Hematopoietic multipotent progenitor cell treated with erythropoietin and hydrocortisone succinate and interleukin-3 and kit ligand, for 15 days (in vitro differentiated cells): ENCODE data around the gene MAPT.

Experiments
- DNase-seq: peaks from one replicate; pipeline ENCODE4 v3.0.0-alpha.2; 2015; ENCODE audit warnings: low spot score

The MAPT gene

DNA sequence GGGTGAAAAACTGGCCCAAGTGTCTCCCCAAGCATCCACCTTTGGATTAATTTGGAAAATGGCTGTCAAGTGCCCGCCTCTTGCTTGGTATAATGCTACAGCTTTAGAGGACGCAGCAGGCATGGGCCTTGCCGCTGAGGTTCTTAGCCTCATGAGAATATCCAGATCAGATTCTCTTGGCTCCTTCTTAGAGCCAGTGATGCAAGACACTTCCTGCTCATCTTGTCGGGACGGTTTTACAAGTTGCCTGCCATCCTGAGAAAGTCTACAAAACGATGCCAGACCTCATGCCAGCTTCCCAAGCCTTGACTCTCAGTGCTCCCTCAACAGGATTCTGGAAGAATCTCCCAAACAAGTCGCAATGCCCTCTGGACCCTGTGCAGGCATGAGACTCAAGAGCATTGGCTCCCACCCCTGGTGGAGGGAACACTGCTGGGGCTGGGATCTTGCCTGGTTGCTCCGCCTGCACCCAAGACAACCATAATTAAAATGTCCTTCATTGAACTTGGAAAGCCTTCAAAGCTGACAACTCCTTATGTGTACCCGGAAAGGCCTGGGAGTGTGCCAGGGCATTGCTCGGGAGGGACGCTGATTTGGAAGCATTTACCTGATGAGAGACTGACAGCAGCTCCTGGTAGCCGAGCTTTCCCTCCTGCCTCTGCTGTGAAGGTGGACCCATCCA, 78.9 kb downstream of the MAPT start:
- DNase-seq = no peak

DNA sequence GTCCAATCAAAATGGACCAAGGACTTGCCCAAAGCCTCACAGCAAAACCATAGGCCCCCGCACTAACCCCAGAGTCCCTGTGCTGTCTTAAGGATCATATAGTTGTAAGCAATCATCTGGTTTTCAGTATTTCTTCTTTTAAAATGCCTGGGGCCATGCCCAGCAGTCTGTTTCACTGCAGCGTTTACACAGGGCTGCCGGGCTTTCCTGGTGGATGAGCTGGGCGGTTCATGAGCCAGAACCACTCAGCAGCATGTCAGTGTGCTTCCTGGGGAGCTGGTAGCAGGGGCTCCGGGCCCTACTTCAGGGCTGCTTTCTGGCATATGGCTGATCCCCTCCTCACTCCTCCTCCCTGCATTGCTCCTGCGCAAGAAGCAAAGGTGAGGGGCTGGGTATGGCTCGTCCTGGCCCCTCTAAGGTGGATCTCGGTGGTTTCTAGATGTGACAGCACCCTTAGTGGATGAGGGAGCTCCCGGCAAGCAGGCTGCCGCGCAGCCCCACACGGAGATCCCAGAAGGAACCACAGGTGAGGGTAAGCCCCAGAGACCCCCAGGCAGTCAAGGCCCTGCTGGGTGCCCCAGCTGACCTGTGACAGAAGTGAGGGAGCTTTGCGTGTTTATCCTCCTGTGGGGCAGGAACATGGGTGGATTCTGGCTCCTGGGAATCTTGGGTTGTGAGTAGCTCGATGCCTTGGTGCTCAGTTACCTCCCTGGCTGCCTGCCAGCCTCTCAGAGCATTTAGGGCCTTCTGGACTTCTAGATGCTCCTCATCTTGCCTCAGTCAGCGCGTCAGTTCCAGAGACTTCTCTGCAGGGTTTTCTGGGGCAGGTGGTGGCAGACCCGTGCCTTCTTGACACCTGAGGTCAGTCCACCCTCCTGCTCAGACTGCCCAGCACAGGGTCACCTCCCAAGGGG, 79.8 kb downstream of the MAPT start:
- DNase-seq = no peak

DNA sequence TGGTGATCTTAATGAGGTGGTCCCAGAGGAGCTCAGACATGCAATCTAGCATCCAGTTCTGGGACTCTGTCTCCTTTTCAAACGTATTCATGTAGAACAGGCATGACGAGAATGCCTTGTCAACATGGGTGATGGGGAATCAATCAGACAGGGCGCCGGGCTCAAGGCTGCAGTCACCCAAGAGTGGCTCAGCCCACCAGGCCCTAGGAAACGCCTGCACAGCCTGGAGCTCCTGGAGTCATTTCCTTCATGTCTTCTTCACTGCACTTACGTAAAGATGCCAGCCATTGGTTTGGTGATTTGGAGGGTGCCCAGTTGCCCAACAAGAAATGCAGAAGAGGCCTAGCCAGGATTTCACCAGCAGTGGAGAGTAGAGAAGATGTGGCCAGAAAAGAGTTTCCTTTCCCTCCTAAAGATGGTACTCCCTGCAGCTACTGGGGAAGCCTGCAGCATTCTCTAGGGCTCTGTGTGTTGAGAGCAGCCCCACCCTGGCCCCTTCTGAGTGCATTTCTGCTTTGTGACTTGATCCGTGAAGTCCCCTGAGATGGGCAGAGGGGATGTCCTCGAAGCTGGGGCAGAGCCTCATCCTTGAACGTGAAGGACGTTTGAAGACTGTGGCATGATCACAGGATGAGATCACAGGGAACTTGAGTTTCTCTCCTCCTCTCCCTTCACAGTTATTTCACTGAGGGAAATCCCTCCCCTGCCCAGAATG, 80.7 kb downstream of the MAPT start:
- DNase-seq = no peak

DNA sequence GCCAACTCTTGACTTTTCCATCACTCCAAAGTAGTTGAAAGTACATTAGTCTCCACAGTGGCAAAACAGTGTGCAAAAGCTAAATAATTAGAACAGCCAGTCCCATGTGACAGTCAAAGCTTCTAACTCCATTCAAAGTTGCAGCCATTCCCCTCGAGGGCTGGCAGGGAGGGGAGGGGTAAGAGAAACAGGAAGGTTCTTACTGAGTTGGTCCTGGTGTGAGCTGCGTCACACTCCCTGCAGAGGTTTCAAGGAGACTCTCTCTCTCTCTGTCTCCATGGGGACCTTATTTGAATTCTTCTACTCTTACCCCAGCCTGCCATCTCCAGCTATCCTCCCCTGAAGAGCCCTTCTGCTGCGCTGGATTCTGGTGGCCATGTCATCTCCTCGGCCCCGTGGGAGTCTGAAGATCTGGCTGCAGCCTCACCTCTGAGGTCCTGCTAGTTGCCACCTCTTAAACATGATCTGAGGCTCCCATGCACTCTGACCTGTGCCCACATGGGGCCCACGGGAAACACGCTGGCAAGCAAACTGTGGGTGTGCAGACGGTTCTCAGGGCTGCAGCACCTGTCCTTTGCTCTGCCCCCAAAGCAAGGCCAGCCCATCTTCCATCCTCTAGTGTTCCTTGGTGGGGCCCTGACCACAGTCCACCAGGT, 81.4 kb downstream of the MAPT start:
- no peak for DNase-seq

DNA sequence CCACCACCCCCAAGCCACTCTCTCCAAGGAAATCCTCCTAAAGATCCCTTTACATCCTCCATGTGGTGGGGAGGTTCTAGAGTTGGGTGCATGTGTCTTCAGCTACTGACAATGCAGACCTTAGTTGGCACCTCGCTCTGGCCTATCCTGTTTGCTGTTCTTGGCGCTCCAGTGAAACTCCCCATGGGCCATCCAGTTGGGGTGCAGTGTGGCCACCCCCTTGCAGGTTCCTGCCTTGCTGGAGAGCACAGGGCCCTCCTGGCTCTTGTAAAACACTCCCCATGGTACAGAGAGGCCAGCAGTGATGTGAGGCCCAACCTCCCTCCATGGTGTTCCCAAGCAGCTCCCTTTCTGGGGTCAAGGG, 82.0 kb downstream of the MAPT start:
- no peak for DNase-seq

DNA sequence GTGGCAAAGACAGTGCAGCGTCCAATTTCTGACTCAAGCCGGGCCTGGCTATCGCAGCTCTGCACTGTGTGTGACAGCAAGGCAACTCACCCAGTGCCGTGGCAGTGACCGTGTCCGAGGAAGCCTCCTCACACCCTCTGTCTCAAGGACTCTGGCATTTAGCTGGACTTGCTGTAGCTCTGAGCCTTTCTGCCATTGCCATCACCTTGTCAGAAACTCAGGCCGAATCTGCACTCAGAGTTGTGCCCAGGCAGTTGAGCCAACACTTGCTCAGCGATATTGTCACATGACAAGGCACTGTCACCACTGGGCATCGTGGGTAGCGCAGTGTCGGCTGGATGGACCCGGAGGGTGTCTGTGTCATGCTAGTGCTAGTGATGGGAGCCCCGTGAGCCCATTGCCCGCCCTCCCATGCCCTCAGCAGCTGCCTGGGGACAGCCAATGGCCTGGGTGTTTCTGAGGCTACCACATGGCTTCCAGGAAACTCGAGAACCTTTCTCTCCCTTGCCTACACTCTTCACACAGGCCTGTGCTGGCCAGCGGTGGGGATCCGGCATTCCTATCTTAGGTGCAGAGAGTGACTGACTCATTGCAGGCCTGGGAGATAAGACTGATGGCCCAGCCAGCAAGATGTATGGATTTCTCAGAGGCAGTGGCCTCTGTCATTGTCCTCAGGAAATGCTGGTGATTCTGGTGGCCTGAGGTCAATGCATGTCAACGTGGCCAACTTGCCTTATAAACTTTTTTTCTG, 82.6 kb downstream of the MAPT start:
- DNase-seq = no peak

DNA sequence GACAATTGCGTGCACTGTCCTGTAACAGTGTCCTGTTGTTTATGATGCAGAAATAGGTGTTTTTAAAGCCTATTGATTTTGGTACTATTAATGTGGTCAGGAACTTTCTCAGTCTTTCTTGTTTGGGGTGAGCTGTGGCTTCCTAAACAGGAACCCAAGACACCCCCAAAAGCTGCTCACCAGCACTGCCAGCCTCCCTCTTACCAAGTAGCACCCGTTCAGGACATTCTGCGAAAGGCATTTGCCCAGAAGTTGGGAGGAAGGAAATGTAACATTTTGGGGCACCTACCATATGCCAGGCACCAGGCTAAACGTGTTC, 83.1 kb downstream of the MAPT start:
- no peak for DNase-seq

DNA sequence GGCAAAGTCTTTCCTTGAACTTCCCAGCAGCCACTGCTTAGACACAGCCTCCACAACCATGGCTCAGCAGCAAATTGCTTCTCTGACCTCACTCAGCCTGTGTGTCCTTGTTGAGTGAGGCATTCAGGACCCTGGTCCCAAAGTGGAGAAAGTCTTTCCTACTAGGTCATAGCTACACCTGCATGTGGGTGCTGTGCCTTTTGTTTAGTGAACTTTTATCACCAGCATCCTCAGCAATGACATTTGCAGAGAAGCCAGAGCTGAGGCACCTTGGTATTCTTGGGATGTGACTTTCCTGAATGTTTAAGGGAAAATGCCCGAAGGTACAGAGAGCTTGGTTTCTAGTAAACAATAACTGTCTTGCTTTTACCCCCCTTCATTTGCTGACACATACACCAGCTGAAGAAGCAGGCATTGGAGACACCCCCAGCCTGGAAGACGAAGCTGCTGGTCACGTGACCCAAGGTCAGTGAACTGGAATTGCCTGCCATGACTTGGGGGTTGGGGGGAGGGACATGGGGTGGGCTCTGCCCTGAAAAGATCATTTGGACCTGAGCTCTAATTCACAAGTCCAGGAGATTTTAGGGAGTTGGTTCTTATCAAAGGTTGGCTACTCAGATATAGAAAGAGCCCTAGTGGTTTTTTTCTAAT, 83.7 kb downstream of the MAPT start:
- DNase-seq = no peak

DNA sequence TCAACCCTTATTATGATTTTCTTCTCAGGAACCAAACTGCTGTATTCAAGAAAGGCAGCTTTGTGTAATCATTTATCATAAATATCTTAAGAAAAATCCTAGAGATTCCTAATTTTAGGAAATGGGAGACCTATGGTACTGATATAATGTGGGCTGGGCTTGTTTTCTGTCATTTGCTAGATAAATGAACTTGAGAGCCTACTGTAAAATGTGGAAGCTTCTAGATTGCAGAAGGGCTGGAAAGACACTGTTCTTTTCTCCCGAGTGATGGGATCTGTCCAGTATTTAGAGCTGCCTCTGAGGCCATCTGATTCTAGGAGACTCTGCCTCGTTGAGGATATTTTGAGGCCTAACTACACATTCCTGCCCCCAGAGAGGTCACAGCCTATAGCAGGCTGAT, 84.8 kb downstream of the MAPT start:
- no peak for DNase-seq

DNA sequence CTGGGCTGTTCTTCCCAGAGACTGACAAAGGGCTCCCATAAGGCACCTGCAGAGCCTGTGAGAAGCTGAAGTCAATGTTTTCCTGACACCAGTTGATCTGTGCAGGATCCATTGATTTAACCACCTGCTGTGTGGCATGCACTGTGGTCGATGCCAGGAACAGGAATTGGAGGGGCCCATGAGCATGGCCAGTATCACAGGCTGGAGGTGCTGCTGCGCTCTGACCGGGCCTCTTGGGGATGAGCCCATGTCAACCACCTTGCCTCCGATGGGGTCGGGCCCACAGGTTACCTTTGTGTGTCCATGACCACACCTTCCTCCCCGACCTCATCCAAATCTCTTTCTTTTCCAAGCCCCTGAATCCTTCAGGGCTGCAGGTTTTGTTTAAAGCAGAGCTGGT, 86.5 kb downstream of the MAPT start:
- DNase-seq = no peak

DNA sequence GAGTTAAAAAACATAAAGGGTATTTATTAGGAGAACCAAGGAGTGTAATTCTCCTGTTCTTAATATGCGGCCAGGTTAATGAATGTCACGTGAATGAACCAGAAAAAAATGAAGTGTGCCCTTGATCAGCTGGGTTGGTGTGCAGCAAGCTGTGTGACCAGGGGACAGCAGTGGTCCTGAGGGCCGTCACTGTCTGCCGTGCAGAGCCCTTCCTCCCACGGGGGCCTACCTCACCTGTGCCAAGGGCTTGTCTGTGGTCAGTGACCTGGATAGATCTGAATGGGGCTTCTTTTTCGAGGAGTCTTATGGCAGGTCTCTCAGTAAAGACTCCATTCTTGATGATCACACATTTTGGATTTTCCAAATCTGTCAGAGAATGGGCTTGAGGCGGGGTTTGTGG, 87.0 kb downstream of the MAPT start:
- DNase-seq = no peak

DNA sequence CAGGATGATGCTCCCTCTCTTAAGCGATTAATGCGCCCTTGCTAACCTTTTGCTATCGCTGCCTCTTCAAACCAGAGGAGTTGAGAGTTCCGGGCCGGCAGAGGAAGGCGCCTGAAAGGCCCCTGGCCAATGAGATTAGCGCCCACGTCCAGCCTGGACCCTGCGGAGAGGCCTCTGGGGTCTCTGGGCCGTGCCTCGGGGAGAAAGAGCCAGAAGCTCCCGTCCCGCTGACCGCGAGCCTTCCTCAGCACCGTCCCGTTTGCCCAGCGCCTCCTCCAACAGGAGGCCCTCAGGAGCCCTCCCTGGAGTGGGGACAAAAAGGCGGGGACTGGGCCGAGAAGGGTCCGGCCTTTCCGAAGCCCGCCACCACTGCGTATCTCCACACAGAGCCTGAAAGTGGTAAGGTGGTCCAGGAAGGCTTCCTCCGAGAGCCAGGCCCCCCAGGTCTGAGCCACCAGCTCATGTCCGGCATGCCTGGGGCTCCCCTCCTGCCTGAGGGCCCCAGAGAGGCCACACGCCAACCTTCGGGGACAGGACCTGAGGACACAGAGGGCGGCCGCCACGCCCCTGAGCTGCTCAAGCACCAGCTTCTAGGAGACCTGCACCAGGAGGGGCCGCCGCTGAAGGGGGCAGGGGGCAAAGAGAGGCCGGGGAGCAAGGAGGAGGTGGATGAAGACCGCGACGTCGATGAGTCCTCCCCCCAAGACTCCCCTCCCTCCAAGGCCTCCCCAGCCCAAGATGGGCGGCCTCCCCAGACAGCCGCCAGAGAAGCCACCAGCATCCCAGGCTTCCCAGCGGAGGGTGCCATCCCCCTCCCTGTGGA, 88.6 kb downstream of the MAPT start:
- DNase-seq = no peak

DNA sequence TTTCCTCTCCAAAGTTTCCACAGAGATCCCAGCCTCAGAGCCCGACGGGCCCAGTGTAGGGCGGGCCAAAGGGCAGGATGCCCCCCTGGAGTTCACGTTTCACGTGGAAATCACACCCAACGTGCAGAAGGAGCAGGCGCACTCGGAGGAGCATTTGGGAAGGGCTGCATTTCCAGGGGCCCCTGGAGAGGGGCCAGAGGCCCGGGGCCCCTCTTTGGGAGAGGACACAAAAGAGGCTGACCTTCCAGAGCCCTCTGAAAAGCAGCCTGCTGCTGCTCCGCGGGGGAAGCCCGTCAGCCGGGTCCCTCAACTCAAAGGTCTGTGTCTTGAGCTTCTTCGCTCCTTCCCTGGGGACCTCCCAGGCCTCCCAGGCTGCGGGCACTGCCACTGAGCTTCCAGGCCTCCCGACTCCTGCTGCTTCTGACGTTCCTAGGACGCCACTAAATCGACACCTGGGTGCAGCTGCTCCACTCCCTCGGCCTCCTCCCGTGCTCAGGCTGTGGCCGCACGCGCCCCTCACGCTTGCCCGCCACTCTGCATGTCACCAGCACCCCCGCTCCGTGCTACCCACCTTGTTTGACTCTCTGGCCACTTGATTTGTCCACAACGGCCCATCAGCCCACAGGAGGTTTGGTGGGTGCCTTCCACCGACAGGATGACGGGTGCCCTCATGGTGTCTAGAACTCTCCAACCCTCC, 89.4 kb downstream of the MAPT start:
- DNase-seq = no peak

DNA sequence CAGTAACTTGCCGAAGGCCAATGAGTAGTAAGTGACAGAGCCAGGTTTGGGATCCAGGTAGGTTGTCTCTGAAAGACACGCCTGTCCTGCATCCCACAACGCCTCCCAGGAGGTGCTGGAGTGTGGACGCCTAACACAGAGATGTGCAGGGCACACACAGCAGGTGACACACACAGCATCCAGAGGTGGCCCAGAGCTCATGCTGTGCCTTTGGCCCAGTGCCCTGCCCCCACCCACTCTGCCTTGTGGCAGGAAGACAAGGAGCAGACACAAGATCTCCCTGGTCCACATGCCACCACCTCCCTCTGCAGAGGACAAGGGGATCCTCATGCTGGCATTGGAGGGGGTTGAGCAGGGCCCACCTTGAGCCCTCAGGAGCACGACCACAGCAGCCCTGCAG, 90.0 kb downstream of the MAPT start:
- DNase-seq = no peak

DNA sequence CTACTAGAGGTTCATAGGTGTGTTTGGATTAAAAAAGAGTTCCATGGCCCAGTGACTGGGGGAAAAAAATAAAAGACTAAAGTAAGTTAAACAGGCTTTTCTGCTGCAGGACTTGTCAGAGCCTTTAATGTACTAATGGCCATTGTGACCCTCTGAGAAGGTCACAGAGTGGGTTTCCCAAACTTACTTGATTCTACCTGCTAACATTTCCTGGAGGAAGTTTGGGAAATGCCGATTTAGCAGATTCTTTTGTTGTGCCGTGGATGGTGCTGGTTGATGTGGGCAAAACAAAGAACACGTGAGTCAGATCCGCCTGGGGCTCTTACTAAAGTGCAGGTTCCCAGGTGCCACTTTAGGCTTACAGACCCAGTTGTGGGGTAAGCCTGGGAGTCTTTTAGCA, 91.1 kb downstream of the MAPT start:
- no peak for DNase-seq

DNA sequence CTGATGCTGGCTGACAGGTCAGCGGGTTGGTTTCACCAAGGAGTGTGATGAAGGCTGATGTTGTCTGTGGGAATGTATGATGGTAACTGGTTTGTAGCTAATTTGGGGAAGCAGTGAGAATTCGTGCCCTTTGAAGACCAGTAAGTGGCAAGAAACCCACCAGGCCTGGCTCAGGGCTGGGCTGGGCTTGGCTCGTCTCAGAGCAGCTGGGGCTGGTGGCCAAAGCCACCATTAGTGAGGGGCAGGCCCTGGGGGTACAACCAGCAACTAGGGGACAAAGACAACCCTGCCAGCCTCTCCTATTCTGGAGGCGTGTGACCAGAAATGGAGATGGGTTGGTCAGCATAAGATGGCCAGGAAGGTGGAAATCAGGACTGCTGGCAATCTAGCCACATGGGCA, 91.7 kb downstream of the MAPT start:
- DNase-seq = no peak

DNA sequence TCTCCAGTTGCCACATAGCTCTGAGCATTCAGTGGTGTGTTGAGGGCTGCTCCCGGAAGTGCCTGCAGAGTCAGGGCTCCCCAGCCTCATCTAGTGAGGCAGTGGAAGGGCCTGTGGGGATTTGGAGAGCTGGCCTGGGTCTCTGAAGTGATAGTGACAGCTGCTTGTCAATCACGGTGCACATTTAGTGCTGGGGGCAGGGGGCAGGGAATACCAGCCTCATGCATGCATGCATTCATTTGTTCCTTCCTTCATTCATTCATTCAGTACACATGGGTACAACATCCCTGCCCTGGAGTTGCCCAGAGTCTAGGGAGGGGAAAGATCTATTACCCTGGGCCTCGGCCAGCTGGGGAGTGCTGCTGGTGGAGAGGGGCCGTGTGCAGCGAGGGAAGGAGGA, 93.4 kb downstream of the MAPT start:
- DNase-seq = no peak

DNA sequence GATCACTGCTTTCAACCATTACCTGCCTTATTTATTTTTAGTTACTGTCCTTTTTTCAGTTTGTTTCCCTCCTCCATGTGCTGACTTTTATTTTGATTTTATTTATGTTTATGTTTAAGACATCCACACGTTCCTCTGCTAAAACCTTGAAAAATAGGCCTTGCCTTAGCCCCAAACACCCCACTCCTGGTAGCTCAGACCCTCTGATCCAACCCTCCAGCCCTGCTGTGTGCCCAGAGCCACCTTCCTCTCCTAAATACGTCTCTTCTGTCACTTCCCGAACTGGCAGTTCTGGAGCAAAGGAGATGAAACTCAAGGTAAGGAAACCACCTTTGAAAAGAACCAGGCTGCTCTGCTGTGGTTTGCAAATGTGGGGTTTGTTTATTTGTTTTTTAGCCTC, 95.4 kb downstream of the MAPT start:
- no peak for DNase-seq

DNA sequence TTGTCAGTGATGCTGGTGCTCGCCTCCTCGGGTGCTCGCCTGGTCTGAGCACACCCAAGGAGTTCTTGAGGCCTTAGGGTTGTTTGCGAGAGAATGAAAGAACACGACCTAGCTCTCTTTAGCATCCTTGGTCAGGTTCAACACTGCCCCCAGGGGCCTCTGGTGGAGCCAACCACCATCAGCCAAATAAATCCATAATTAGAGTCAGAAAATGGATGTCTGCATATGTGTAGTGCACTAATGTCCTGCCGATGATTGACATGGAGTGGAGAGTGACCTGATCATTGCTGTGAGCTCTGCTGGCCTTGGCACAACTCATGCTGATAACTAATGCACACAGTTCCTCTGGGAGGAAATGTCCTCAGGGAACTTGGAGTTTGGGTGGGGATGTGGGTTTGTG, 96.5 kb downstream of the MAPT start:
- DNase-seq = no peak

DNA sequence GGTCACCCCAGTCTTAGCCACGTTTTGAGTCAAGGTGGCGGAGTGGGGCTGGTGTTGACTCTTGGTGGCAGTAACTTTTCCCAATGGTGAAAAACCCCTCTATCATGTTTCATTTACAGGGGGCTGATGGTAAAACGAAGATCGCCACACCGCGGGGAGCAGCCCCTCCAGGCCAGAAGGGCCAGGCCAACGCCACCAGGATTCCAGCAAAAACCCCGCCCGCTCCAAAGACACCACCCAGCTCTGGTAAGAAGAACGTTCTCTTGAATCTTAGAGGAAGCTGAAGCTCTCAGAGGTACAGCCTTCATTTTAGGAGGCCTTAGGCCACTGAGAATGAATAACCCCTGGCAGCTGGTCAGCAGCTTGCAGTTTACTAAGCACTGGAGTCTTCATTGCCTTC, 97.0 kb downstream of the MAPT start:
- DNase-seq = no peak
